HepG2 (cell line): ENCODE results near the gene VSTM1. TPM values are rescaled to one million over a fixed set of nuclear protein-coding genes. Genes with fewer than 3 reads are reported as not detected.

Experiments used
- ARID5B ChIP-seq: IDR thresholded peaks from 2 replicates; pipeline ENCODE4 v1.4.0; 2020; ENCODE audit warnings: mild to moderate bottlenecking, missing genetic modification reagents
- E2F2 ChIP-seq: sonication (generic); formaldehyde crosslinking; IDR thresholded peaks from 2 replicates; pipeline ENCODE4 v1.4.0; 2020; ENCODE audit warnings: missing genetic modification reagents, borderline replicate concordance
- ETS1 ChIP-seq: sonication (generic); formaldehyde crosslinking; IDR thresholded peaks from 2 replicates; pipeline ENCODE4 v1.4.0; 2020; ENCODE audit warnings: missing genetic modification reagents
- HNRNPLL ChIP-seq: fragments of 200-400 bp; formaldehyde crosslinking; IDR thresholded peaks from 2 replicates; pipeline ENCODE4 v1.6.1; 2017; ENCODE audit warnings: mild to moderate bottlenecking, low read depth, low read length; ENCODE audit not compliant: poor library complexity, severe bottlenecking
- MYPOP ChIP-seq: sonication (generic); formaldehyde crosslinking; IDR thresholded peaks from 2 replicates; pipeline ENCODE4 v1.8.1; 2023; ENCODE audit warnings: mild to moderate bottlenecking, moderate library complexity, missing genetic modification reagents
- SATB2 ChIP-seq: sonication (generic); formaldehyde crosslinking; IDR thresholded peaks from 2 replicates; pipeline ENCODE4 v1.5.0; 2020; ENCODE audit warnings: missing genetic modification reagents
- TFDP2 ChIP-seq: sonication (generic); formaldehyde crosslinking; IDR thresholded peaks from 2 replicates; pipeline ENCODE4 v1.4.0; 2020; ENCODE audit warnings: missing genetic modification reagents
- TMF1 ChIP-seq: sonication (generic); formaldehyde crosslinking; IDR thresholded peaks from 2 replicates; pipeline ENCODE4 v1.8.1; 2022; ENCODE audit warnings: low read depth, missing genetic modification reagents
- ZBTB33 ChIP-seq: sonication (generic); formaldehyde crosslinking; IDR thresholded peaks from 2 replicates; pipeline ENCODE4 v1.4.0; 2020; ENCODE audit warnings: missing genetic modification reagents
- ZNF253 ChIP-seq: sonication (generic); formaldehyde crosslinking; IDR thresholded peaks from 2 replicates; pipeline ENCODE4 v1.8.0; 2022; ENCODE audit warnings: mild to moderate bottlenecking, missing genetic modification reagents, borderline replicate concordance
- ZNF782 ChIP-seq: sonication (generic); formaldehyde crosslinking; IDR thresholded peaks from 2 replicates; pipeline ENCODE4 v1.4.0; 2020; ENCODE audit warnings: missing genetic modification reagents, mild to moderate bottlenecking, borderline replicate concordance
- polyA plus RNA-seq, 8 experiments: library from polyadenylated mRNA; depleted of rRNA in 3 of 8; stranded (reverse) in 7 of 8; unstranded in 1 of 8; fragments of >200 nt; fragmentation: Illumina TruSeq in 4 of 8; extraction: Trizol in 4 of 8; gene quantifications; 2 replicates each; pipeline versions ENCODE4 v1.2.1 to v1.2.3, GENCODE V29; 2011 to 2016; ENCODE audit warnings: low read depth in 4 of 8, missing spikeins in 1 of 8, mixed read lengths in 1 of 8; ENCODE audit not compliant: insufficient read depth in 1 of 8
- total RNA-seq, 5 experiments: library from RNA; depleted of rRNA; stranded (reverse); fragments of >200 nt; fragmentation: Illumina TruSeq; extraction: Trizol; gene quantifications; 2 replicates each; pipeline ENCODE4 v1.2.3, GENCODE V29; 2016; ENCODE audit warnings: low read depth in 1 of 5

VSTM1 gene
- total and polyA plus RNA-seq, 2 of the 13 experiments (the other 11 are each of a cell fraction or from before 2014, with no cell fraction given) = not detected

- TF ChIP-seq SATB2 (CRISPR knock-in tag) = peak; percentile 90
- TF ChIP-seq ZNF253 (CRISPR knock-in tag) = peak; percentile 67; the same call in 1 of the 2 replicates
- TF ChIP-seq ETS1 (CRISPR knock-in tag) = 0 out of 2 replicates have a peak, but pooled peaks have one; percentile 62
- TF ChIP-seq TMF1 = peak; percentile 59; the same call in 1 of the 2 replicates
- TF ChIP-seq ZBTB33 (CRISPR knock-in tag) = peak; percentile 30; the same call in 1 of the 2 replicates
- peak; percentile 83 for TF ChIP-seq MYPOP
- TF ChIP-seq ARID5B = peak; percentile 19; the same call in 1 of the 2 replicates
- TF ChIP-seq HNRNPLL = peak; percentile 73
- TF ChIP-seq ZNF782 (CRISPR knock-in tag) = 0 out of 2 replicates have a peak, but pooled peaks have one; percentile 52
- peak; percentile 79; the same call in 1 of the 2 replicates for TF ChIP-seq E2F2 (CRISPR knock-in tag)
- TF ChIP-seq TFDP2 (CRISPR knock-in tag) = peak; percentile 61; the same call in 1 of the 2 replicates
Observed at GRCh38 chr19:54095859-54096616, 32.3 kb upstream of the VSTM1 start (continued).
